Heart right ventricle (tissue), 16 donors: ENCODE data around the gene MEF2C. TPM values are rescaled to one million over a fixed set of nuclear protein-coding genes. Genes with fewer than 3 reads are reported as not detected.

Experiments used
- ATAC-seq, 8 donors: fragments of 200-7000 bp; cut with Tn5 transposase; one replicate each; pipeline ENCODE4 v1.9.1; 2020; ENCODE audit warnings: mild to moderate bottlenecking in 8 of 8, moderate library complexity in 8 of 8, moderate number of reproducible peaks in 1 of 8
- DNase-seq, 2 donors: peaks; one replicate each; pipeline ENCODE4 v3.0.0-alpha.2; 2020
- H3K27ac ChIP-seq, 10 donors: fragments of 200-600 bp; sonication (generic) in 2 of 10; one replicate each; pipeline versions ENCODE4 v1.5.0 to v1.8.0; 2020 to 2022; ENCODE audit warnings: mild to moderate bottlenecking in 3 of 10
- H3K27me3 ChIP-seq, 7 donors: fragments of 200-600 bp; one replicate each; pipeline ENCODE4 v1.8.0; 2021 to 2022; ENCODE audit warnings: mild to moderate bottlenecking in 2 of 7
- H3K36me3 ChIP-seq, 9 donors: fragments of 200-600 bp; sonication (generic) in 1 of 9; one replicate each; pipeline versions ENCODE4 v1.5.0 to v1.8.0; 2020 to 2022; ENCODE audit warnings: mild to moderate bottlenecking in 2 of 9
- H3K4me1 ChIP-seq, 9 donors: fragments of 200-600 bp; sonication (generic) in 1 of 9; one replicate each; pipeline versions ENCODE4 v1.5.0 to v1.8.0; 2020 to 2022; ENCODE audit warnings: mild to moderate bottlenecking in 4 of 9
- H3K4me3 ChIP-seq, 10 donors: fragments of 200-600 bp; sonication (generic) in 2 of 10; one replicate each; pipeline versions ENCODE4 v1.5.0 to v1.8.0; 2020 to 2022; ENCODE audit warnings: mild to moderate bottlenecking in 7 of 10, moderate library complexity in 2 of 10
- H3K9me3 ChIP-seq, 11 donors: fragments of 200-600 bp in 10 of 11; sonication (generic) in 2 of 11; one replicate each; pipeline versions ENCODE4 v1.5.0 to v1.8.0; 2013 to 2022; ENCODE audit warnings: mild to moderate bottlenecking in 2 of 11, control low read depth in 1 of 11, moderate library complexity in 1 of 11
- WGBS, 2 donors: extraction: QIAGEN DNeasy Blood & Tissue Kit; methylation state at CpG; one replicate each; pipeline ENCODE4 v1.1.7; 2013; ENCODE audit warnings: inconsistent platforms in 1 of 2; 5-methylcytosine and 5-hydroxymethylcytosine counted together
- intact Hi-C, 10 donors: fragments of 100-400 bp; cut with DNase I; formaldehyde crosslinking; loops; one replicate each; pipeline versions ENCODE4 v1.11.1 to v1.14.2; 2022
- polyA plus RNA-seq, 2 donors: library from polyadenylated mRNA; stranded (reverse); fragments of 200-250 nt; gene quantifications; one replicate each; pipeline ENCODE4 v1.2.3, GENCODE V29; 2013
- total RNA-seq, 10 donors: library from RNA; stranded (reverse); fragmentation: NEBNext Ultra II Directional in 3 of 10; extraction: Animal tissue kit (Norgen Biotek cat#: 25700) in 3 of 10; gene quantifications; one replicate each; pipeline versions ENCODE4 v1.2.1 to v1.2.4, GENCODE V29; 2021 to 2023
- TF ChIP-seq, protein P1 (sequence below), 9 donors: fragments of 200-600 bp; sonication (generic) in 2 of 9; IDR thresholded peaks; one replicate each; pipeline versions ENCODE4 v1.5.0 to v1.8.0; 2021 to 2022; ENCODE audit warnings: antibody characterized with exemption in 9 of 9, mild to moderate bottlenecking in 5 of 9, moderate library complexity in 1 of 9
- donor health status: Arrhythmogenic right ventricular cardiomyopathy.
- donor health status: ischemic (EF 13 %, LVEDD 7.1; RV severe dilation, severe dysfunction).
- donor health status: healthy with polysubstance abuse.
- donor health status: DM: no; HTN: yes; CAD: no.
- donor health status: DM: no; HTN: no; CAD: no.
- donor health status: ischemic (EF 25% LVEDD 6.9; RV normal size, moderate dysfunction).
- donor health status: ischemic (EF 25% LVEDD 5.7; RV mildly dilated, moderate dysfunction).
- donor health status: healthy.
- donor health status: DM: yes; HTN: yes; CAD: no.
- donor health status: Ischemic cardiomyopathy.
- donor health status: ischemic (EF 35%, LVEDD 5.7; RV mildly dilated, moderate dysfunction).
- donor health status: nonischemic (EF 11% LVEDD 7.7; RV severe dilation, severe dysfunction).
- donor health status: DM: yes; HTN: yes; CAD: no.
- donor health status: PGD.
- donor health status: ischemic (EF 29% LVEDD 5.4; RV normal size, mild dysfunction).
- donor health status: nonischemic (EF 23%, LVEDD 6.1; RV moderate dilation, normal function).

Gene MEF2C
- total and polyA plus RNA-seq, 12 donors: 11.2 to 88.7 (median 66.3) TPM

DNA sequence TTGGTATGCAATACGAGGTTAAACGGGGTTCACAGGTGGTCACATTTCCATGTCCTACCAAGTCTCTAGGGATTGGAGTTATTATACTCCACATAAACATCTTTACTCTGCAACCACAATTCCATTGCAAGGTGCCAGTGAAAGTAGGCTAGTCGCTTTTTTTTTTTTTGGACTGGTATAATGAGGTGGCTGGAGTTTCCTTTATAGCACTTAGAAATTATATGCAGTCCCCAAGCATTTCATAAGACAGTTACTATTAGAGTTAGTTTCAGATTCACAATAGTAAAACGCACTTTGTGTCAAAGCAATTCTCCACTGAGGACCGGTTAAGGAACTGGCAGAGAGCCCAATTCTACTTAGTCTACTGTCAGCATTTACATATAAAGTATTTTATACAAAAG lies 1.4 kb downstream of the MEF2C start:
- H3K4me1 ChIP-seq: peaks cover 4 to 59% (median 39%) of the 10 kb centered on the region in 9 donors
- H3K27ac ChIP-seq: peak overlapping the region; percentile 71 to 95 (median 91)
- intact Hi-C loops: loop anchor here in 8 of 10 donors (2.0 to 10.0 kb wide), 12 partner anchors 44 to 1383 kb away; no protein-coding TSS in a partner anchor
- WGBS, 2 donors: 8% methylated on average over 5 of the region's 5 CpGs
- H3K4me3 ChIP-seq: peak overlapping the region; percentile 54 to 83 (median 70)
- no peaks in the 10 kb centered on the region for H3K9me3 ChIP-seq
- ATAC-seq: peak in 3 of 8 donors; percentile 11 to 19 (median 13)
- H3K36me3 ChIP-seq: no peaks in the 10 kb centered on the region
- TF ChIP-seq, protein P1, sequence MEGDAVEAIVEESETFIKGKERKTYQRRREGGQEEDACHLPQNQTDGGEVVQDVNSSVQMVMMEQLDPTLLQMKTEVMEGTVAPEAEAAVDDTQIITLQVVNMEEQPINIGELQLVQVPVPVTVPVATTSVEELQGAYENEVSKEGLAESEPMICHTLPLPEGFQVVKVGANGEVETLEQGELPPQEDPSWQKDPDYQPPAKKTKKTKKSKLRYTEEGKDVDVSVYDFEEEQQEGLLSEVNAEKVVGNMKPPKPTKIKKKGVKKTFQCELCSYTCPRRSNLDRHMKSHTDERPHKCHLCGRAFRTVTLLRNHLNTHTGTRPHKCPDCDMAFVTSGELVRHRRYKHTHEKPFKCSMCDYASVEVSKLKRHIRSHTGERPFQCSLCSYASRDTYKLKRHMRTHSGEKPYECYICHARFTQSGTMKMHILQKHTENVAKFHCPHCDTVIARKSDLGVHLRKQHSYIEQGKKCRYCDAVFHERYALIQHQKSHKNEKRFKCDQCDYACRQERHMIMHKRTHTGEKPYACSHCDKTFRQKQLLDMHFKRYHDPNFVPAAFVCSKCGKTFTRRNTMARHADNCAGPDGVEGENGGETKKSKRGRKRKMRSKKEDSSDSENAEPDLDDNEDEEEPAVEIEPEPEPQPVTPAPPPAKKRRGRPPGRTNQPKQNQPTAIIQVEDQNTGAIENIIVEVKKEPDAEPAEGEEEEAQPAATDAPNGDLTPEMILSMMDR (IDR thresholded peaks at IDR 0.05): no peak
- peak in 1 of 2 donors; percentile 46 for DNase-seq
- H3K27me3 ChIP-seq: no peaks in the 10 kb centered on the region

DNA sequence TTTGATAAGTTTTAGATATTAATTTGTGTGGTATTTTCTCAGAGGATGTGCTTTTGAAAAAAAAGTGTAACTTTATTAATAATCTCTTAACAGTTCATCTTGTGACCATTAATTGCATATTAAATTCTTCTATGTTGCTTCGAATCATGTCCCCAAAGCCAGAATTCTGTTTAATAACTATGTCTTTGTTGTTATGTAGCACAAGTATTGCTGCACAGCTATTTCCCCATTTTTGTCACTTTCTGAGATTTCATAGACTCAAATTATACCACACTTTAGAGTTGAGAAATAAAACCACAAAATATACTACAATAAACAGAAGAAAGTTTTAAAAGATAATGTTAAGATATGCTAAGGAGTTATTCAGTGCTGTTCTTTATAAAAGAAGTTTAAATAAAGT lies 2.8 kb downstream of the MEF2C start:
- DNase-seq (no peak), ATAC-seq (no peak)
- Histone ChIP-seq H3K4me3 (peak overlapping the region; percentile 5 to 83 (median 69)), H3K4me1 (peaks cover 0 to 59% (median 43%) of the 10 kb centered on the region in 9 donors), H3K9me3 (no peaks in the 10 kb centered on the region), H3K36me3 (no peaks in the 10 kb centered on the region), H3K27me3 (no peaks in the 10 kb centered on the region), H3K27ac (peak overlapping the region in 9 of 10 donors; percentile 86 to 95 (median 91))
- TF ChIP-seq, protein P1 (IDR thresholded peaks at IDR 0.05): no peak
- 14 to 28% methylated on average over 1 of the region's 1 CpG for WGBS, 2 donors
- intact Hi-C loops: loop anchor here in 8 of 10 donors (2.0 to 10.0 kb wide), 12 partner anchors 43 to 1385 kb away; no protein-coding TSS in a partner anchor

DNA sequence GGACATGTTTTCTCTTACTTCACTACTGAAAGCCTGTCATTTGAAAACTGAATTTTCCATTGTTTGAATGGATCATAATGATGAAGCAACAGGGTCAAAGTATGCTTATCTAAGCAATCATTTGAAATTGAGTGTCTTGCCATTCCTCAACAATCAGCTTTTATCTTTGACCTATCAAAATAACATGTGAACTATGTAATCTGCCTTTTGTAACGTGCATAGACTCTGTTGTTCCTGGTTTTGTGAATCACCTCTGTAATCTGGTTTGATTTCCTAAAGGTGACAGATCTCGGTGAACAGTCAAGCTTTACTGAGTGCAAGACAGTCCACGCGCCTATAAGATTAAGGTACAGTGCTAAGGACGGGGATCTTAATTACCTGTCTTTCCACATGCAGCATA lies 3.3 kb downstream of the MEF2C start:
- DNase-seq (no peak), ATAC-seq (no peak)
- Histone ChIP-seq H3K36me3 (no peaks in the 10 kb centered on the region), H3K9me3 (no peaks in the 10 kb centered on the region), H3K4me1 (peaks cover 3 to 59% (median 43%) of the 10 kb centered on the region in 9 donors), H3K4me3 (peak overlapping the region in 9 of 10 donors; percentile 54 to 83 (median 69)), H3K27me3 (no peaks in the 10 kb centered on the region), H3K27ac (peak overlapping the region in 9 of 10 donors; percentile 46 to 95 (median 91))
- TF ChIP-seq, protein P1 (IDR thresholded peaks at IDR 0.05): no peak
- WGBS, 2 donors: 14 to 18% methylated on average over 5 of the region's 5 CpGs
- intact Hi-C loops: loop anchor here in 9 of 10 donors (2.0 to 10.0 kb wide), 13 partner anchors 37 to 1385 kb away; no protein-coding TSS in a partner anchor

DNA sequence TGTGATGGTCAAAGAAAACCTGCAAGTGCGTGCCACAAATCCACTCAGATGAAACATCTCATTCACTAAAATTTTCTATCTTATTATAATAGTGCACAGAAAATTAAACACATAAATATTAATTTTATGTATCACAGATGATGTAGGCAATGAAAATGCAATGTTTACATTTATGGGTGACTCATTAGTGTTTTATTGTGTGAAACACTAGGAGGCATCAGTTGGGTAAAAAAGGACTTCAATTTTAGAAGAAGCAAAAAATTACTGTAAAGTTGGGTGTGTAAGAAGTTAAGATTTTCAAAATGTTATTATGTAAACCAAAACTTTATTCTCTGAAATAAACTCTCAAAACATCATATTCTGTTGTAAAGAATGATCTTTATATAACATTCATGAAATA lies 4.0 kb downstream of the MEF2C start:
- peak overlapping the region in 7 of 10 donors; percentile 44 to 95 (median 87) for H3K27ac ChIP-seq
- WGBS, 2 donors: 65 to 68% methylated on average over 1 of the region's 1 CpG
- no peak for ATAC-seq
- TF ChIP-seq, protein P1 (IDR thresholded peaks at IDR 0.05): peak in 3 of 9 donors; percentile 16 to 30 (median 16)
- H3K4me3 ChIP-seq: peak overlapping the region in 8 of 10 donors; percentile 64 to 83 (median 70)
- no peaks in the 10 kb centered on the region for H3K9me3 ChIP-seq
- intact Hi-C loops: loop anchor here in 1 of 10 donors (5.0 kb wide), 1 partner anchor 37 kb away; no protein-coding TSS in a partner anchor
- peaks cover 3 to 65% (median 49%) of the 10 kb centered on the region in 9 donors for H3K4me1 ChIP-seq
- H3K27me3 ChIP-seq: no peaks in the 10 kb centered on the region
- no peaks in the 10 kb centered on the region for H3K36me3 ChIP-seq
- no peak for DNase-seq
